Activated CD4-positive, alpha-beta T cell treated with anti-CD3 and anti-CD28 coated beads for 36 hours (primary cell): ENCODE results near the gene COL6A5. TPM values are rescaled to one million over a fixed set of nuclear protein-coding genes. Genes with fewer than 3 reads are reported as not detected.

ENCODE experiments used
- ATAC-seq: fragments of 200-7000 bp; cut with Tn5 transposase; one replicate; pipeline ENCODE4 v1.10.0; 2021; ENCODE audit warnings: mild to moderate bottlenecking, moderate library complexity
- CTCF ChIA-PET: fragments of 350-600 bp; sonication (Branson Sonifier 250); formaldehyde crosslinking; loops from one replicate; lab custom pipeline; 2021; ENCODE audit warnings: antibody characterized with exemption; lab: Charles Lee
- POLR2A ChIA-PET: fragments of 350-600 bp; sonication (Branson Sonifier 250); formaldehyde crosslinking; loops from one replicate; lab custom pipeline; 2021; ENCODE audit warnings: antibody characterized with exemption, inconsistent platforms; lab: Charles Lee
- DNase-seq: peaks from one replicate; pipeline ENCODE4 v3.0.0-alpha.2; 2020
- H3K27ac Mint-ChIP-seq: one replicate; pipeline ENCODE4 v1.8.0; 2021; ENCODE audit warnings: mixed read lengths
- H3K27me3 Mint-ChIP-seq: one replicate; pipeline ENCODE4 v1.8.0; 2021; ENCODE audit warnings: mixed read lengths
- H3K36me3 Mint-ChIP-seq: one replicate; pipeline ENCODE4 v1.8.0; 2021; ENCODE audit warnings: low read depth, mixed read lengths
- H3K4me1 Mint-ChIP-seq: one replicate; pipeline ENCODE4 v1.8.0; 2021; ENCODE audit warnings: mixed read lengths
- H3K4me3 Mint-ChIP-seq: one replicate; pipeline ENCODE4 v1.8.0; 2021; ENCODE audit warnings: mild to moderate bottlenecking, moderate library complexity, mixed read lengths
- H3K9me3 Mint-ChIP-seq: one replicate; pipeline ENCODE4 v1.8.0; 2021; ENCODE audit warnings: low read depth, mixed read lengths
- intact Hi-C, 2 experiments: fragments of 100-400 bp; cut with DNase I in 1 of 2; cut with micrococcal nuclease in 1 of 2; formaldehyde crosslinking; loops; one replicate each; pipeline versions ENCODE4 v1.14.2 to v1.15.1; 2022 to 2024; cut with DNase I, micrococcal nuclease
- total RNA-seq, 2 experiments: library from RNA; stranded (reverse); gene quantifications; one replicate each; pipeline ENCODE4 v1.2.3, GENCODE V29; 2021

The COL6A5 gene
- total RNA-seq, 2 experiments from 2014 or later, result not detected

- no peak for ATAC-seq
- DNase-seq, result no peak
- POLR2A ChIA-PET, result no interaction called here
- Mint-ChIP-seq H3K4me1 (no peaks in the 10 kb centered on the region), H3K9me3 (no peaks in the 10 kb centered on the region), H3K27me3 (peaks cover 3% of the 10 kb centered on the region), H3K27ac (no peak overlapping the region), H3K4me3 (no peak overlapping the region), H3K36me3 (no peaks in the 10 kb centered on the region)
- CTCF ChIA-PET, result no interaction called here
- intact Hi-C loops, result no loop called here
Observed at GRCh38 chr3:130488769-130489450, 143.4 kb downstream of the COL6A5 start.

- CTCF ChIA-PET, result no interaction called here
- intact Hi-C loops, result no loop called here
- no peak for DNase-seq
- Mint-ChIP-seq H3K4me3 (no peak overlapping the region), H3K9me3 (no peaks in the 10 kb centered on the region), H3K27me3 (peaks cover 7% of the 10 kb centered on the region), H3K36me3 (no peaks in the 10 kb centered on the region), H3K27ac (no peak overlapping the region), H3K4me1 (no peaks in the 10 kb centered on the region)
- POLR2A ChIA-PET, result no interaction called here
- no peak for ATAC-seq
Observed at GRCh38 chr3:130490241-130490640, 144.8 kb downstream of the COL6A5 start.

- Mint-ChIP-seq H3K27ac (no peak overlapping the region), H3K4me3 (no peak overlapping the region), H3K4me1 (no peaks in the 10 kb centered on the region), H3K36me3 (no peaks in the 10 kb centered on the region), H3K9me3 (no peaks in the 10 kb centered on the region), H3K27me3 (peaks cover 7% of the 10 kb centered on the region)
- ATAC-seq (no peak), DNase-seq (no peak)
- POLR2A ChIA-PET, result no interaction called here
- CTCF ChIA-PET, result no interaction called here
- intact Hi-C loops, result no loop called here
Observed at GRCh38 chr3:130491431-130491830, 146.0 kb downstream of the COL6A5 start.

GRCh38 chr3:130504701-130505100 lies 159.2 kb downstream of the COL6A5 start:
- no peaks in the 10 kb centered on the region for H3K36me3 Mint-ChIP-seq
- POLR2A ChIA-PET, result no interaction called here

GRCh38 chr3:130506031-130506430 lies 160.6 kb downstream of the COL6A5 start:
- Mint-ChIP-seq H3K9me3 (no peaks in the 10 kb centered on the region), H3K4me3 (no peak overlapping the region), H3K4me1 (no peaks in the 10 kb centered on the region), H3K36me3 (no peaks in the 10 kb centered on the region), H3K27ac (no peak overlapping the region), H3K27me3 (peaks cover 22% of the 10 kb centered on the region)
- intact Hi-C loops, result no loop called here
- ChIA-PET CTCF (no interaction called here), POLR2A (no interaction called here)
- DNase-seq (no peak), ATAC-seq (no peak)

More at GRCh38 chr3:130504701-130505100, 159.2 kb downstream of the COL6A5 start:
- CTCF ChIA-PET, result interaction anchor here (0.9 to 1.2 kb wide), 3 partner anchors 10 to 229 kb away, joined by 3 to 4 read pairs (median 3); no protein-coding TSS in a partner anchor
- Mint-ChIP-seq H3K27ac (no peak overlapping the region), H3K27me3 (peaks cover 22% of the 10 kb centered on the region), H3K4me1 (no peaks in the 10 kb centered on the region), H3K9me3 (no peaks in the 10 kb centered on the region), H3K4me3 (no peak overlapping the region)
- ATAC-seq, result no peak
- DNase-seq, result no peak
- intact Hi-C loops, result no loop called here

GRCh38 chr3:130507746-130508145 lies 162.3 kb downstream of the COL6A5 start:
- ChIA-PET CTCF (no interaction called here), POLR2A (no interaction called here)
- ATAC-seq (no peak), DNase-seq (no peak)
- Mint-ChIP-seq H3K36me3 (no peaks in the 10 kb centered on the region), H3K27ac (no peak overlapping the region), H3K4me3 (no peak overlapping the region), H3K27me3 (peaks cover 34% of the 10 kb centered on the region), H3K9me3 (no peaks in the 10 kb centered on the region), H3K4me1 (no peaks in the 10 kb centered on the region)
- intact Hi-C loops, result no loop called here

- Mint-ChIP-seq H3K36me3 (no peaks in the 10 kb centered on the region), H3K27me3 (peaks cover 36% of the 10 kb centered on the region), H3K9me3 (no peaks in the 10 kb centered on the region), H3K4me1 (no peaks in the 10 kb centered on the region), H3K4me3 (no peak overlapping the region), H3K27ac (no peak overlapping the region)
- intact Hi-C loops, result no loop called here
- ChIA-PET POLR2A (no interaction called here), CTCF (no interaction called here)
- ATAC-seq (no peak), DNase-seq (no peak)
Observed at GRCh38 chr3:130509008-130509407, 163.5 kb downstream of the COL6A5 start.

GRCh38 chr3:130514681-130515080 lies 169.2 kb downstream of the COL6A5 start:
- ChIA-PET CTCF (interaction anchor here (0.6 to 1.2 kb wide), 2 partner anchors 10 to 23 kb away, joined by 3 read pairs; no protein-coding TSS in a partner anchor), POLR2A (no interaction called here)
- H3K9me3 Mint-ChIP-seq, result no peaks in the 10 kb centered on the region
- H3K27me3 Mint-ChIP-seq, result peaks cover 52% of the 10 kb centered on the region
- H3K27ac Mint-ChIP-seq, result no peak overlapping the region
- H3K4me3 Mint-ChIP-seq, result no peak overlapping the region
- ATAC-seq (no peak), DNase-seq (no peak)
- peaks cover 2% of the 10 kb centered on the region for H3K4me1 Mint-ChIP-seq
- intact Hi-C loops, result no loop called here
- no peaks in the 10 kb centered on the region for H3K36me3 Mint-ChIP-seq

- intact Hi-C loops, result no loop called here
- H3K27ac Mint-ChIP-seq, result no peak overlapping the region
- ChIA-PET POLR2A (no interaction called here), CTCF (interaction anchor here (1.2 kb wide), 1 partner anchor 11 kb away, joined by 3 read pairs; no protein-coding TSS in a partner anchor)
- H3K27me3 Mint-ChIP-seq, result peaks cover 54% of the 10 kb centered on the region
- H3K9me3 Mint-ChIP-seq, result no peaks in the 10 kb centered on the region
- DNase-seq (no peak), ATAC-seq (no peak)
- H3K4me1 Mint-ChIP-seq, result peaks cover 2% of the 10 kb centered on the region
- no peaks in the 10 kb centered on the region for H3K36me3 Mint-ChIP-seq
- H3K4me3 Mint-ChIP-seq, result no peak overlapping the region
Observed at GRCh38 chr3:130515755-130516154, 170.3 kb downstream of the COL6A5 start.

- ChIA-PET CTCF (no interaction called here), POLR2A (no interaction called here)
- peaks cover 2% of the 10 kb centered on the region for H3K4me1 Mint-ChIP-seq
- DNase-seq (no peak), ATAC-seq (no peak)
- H3K4me3 Mint-ChIP-seq, result no peak within 1 kb of the TSS
- no peaks in the 10 kb centered on the region for H3K9me3 Mint-ChIP-seq
- peaks cover 44% of the 10 kb centered on the region for H3K27me3 Mint-ChIP-seq
- H3K36me3 Mint-ChIP-seq, result no peaks in the 10 kb centered on the region
- H3K27ac Mint-ChIP-seq, result no peak within 1 kb of the TSS
- intact Hi-C loops, result no loop called here
Observed at GRCh38 chr3:130516645-130517512, 171.4 kb downstream of the COL6A5 start, which contains the start of gene COL6A6. COL6A6 (plus strand) TSS chr3:130517177; CDS start chr3:130560365, 43,188 bp downstream.

- Mint-ChIP-seq H3K4me1 (peaks cover 2% of the 10 kb centered on the region), H3K36me3 (no peaks in the 10 kb centered on the region), H3K27me3 (peaks cover 44% of the 10 kb centered on the region), H3K4me3 (no peak overlapping the region), H3K9me3 (no peaks in the 10 kb centered on the region), H3K27ac (no peak overlapping the region)
- ATAC-seq (no peak), DNase-seq (no peak)
- ChIA-PET POLR2A (no interaction called here), CTCF (no interaction called here)
- intact Hi-C loops, result no loop called here
Observed at GRCh38 chr3:130517602-130518001, 172.1 kb downstream of the COL6A5 start.

GRCh38 chr3:130519754-130520153 lies 174.3 kb downstream of the COL6A5 start:
- Mint-ChIP-seq H3K4me1 (peaks cover 2% of the 10 kb centered on the region), H3K4me3 (no peak overlapping the region), H3K9me3 (no peaks in the 10 kb centered on the region), H3K36me3 (no peaks in the 10 kb centered on the region), H3K27me3 (peaks cover 42% of the 10 kb centered on the region), H3K27ac (no peak overlapping the region)
- DNase-seq (no peak), ATAC-seq (no peak)
- intact Hi-C loops, result no loop called here
- POLR2A ChIA-PET, result no interaction called here
- CTCF ChIA-PET, result no interaction called here
